ENCODE results near the gene TCHP. TPM values are rescaled to one million over a fixed set of nuclear protein-coding genes. Genes with fewer than 3 reads are reported as not detected.
A peak's percentile ranks its signal among the peaks of the same experiment; 100 is the strongest.

Gene TCHP
- total and polyA plus RNA-seq, 2 of the 13 experiments (the other 11 are each of a cell fraction or from before 2014, with no cell fraction given) = 6.7 to 12.2 TPM

DNA sequence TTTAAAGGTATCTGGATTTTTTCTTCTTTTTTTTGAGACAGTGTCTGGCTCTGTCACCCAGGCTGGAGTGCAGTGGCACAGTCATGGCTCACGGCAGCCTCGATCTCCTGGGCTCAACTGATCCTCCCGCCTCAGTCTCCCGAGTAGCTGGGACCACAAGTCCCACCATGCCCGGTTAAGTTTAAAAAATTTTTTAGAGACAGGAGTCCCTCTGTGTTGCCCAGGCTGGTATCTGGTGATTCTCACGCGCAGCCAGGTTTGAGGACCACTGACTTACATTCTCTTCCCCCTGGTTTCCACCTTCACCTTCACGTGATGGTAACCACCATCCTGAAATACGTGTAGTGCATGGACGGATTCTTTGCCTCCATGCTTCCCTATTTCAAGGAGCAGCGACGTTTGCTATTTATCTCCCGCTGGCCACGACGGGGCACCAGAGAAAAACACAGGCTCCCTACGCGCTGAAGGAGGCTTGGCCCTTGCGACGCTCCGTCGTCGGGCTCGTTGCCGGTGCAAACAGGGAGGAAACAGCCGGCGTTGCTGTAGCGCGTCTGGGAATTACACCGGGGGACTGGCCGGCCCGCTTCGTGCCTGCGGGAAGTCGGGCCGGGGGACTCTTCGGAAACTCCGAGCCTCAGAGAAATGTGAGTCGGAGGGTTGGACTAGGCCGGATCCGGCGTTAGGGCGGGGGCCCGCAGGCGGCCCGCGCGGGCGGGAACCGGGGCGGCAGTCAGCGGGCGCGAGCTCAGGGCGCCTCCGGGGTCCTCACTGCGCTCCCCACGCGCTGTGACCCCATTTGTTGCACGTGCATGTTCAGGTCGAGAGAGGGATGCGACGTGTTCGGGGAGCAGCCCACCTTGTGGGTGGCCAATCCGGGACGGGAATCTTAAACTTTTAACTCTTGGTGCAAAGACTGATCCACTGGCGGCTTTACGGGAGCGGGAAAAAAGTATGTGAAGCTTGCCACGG is at the start of gene TCHP (continued):
- TF ChIP-seq EHMT2 (IDR thresholded peaks at IDR 0.05; ENCODE audit: borderline replicate concordance, low read depth, low read length) = no peak
- TF ChIP-seq CENPX (CRISPR knock-in tag; IDR thresholded peaks at IDR 0.05) = no peak
- peak; percentile 91 for TF ChIP-seq HDAC2 (CRISPR knock-in tag; IDR thresholded peaks at IDR 0.05)
- peak; percentile 72; the same call in 1 of the 2 replicates for TF ChIP-seq ZNF543 (CRISPR knock-in tag; IDR thresholded peaks at IDR 0.05)
- TF ChIP-seq HNRNPLL (IDR thresholded peaks at IDR 0.05; ENCODE audit: low read depth, low read length, poor library complexity, severe bottlenecking) = peak; percentile 69
- TF ChIP-seq GABPA (IDR thresholded peaks at IDR 0.05; ENCODE audit: low read depth, low read length) = no peak
- TF ChIP-seq GABPA (CRISPR knock-in tag; IDR thresholded peaks at IDR 0.05; ENCODE audit: low read depth) = peak; percentile 49; the same call in 1 of the 2 replicates
- no peak for TF ChIP-seq SNRNP70 (IDR thresholded peaks at IDR 0.05; ENCODE audit: low read depth, low read length)
- peak; percentile 32; the same call in 1 of the 2 replicates for TF ChIP-seq ZBTB7B (CRISPR knock-in tag; IDR thresholded peaks at IDR 0.05)
- TF ChIP-seq REPIN1 (CRISPR knock-in tag; IDR thresholded peaks at IDR 0.05; ENCODE audit: borderline replicate concordance, low read depth) = peak; percentile 68; the same call in 1 of the 2 replicates
- TF ChIP-seq IKZF4 (CRISPR knock-in tag; IDR thresholded peaks at IDR 0.05; ENCODE audit: borderline replicate concordance, low read depth, not compliant biosample characterization) = peak; percentile 28
- TF ChIP-seq, protein P1, sequence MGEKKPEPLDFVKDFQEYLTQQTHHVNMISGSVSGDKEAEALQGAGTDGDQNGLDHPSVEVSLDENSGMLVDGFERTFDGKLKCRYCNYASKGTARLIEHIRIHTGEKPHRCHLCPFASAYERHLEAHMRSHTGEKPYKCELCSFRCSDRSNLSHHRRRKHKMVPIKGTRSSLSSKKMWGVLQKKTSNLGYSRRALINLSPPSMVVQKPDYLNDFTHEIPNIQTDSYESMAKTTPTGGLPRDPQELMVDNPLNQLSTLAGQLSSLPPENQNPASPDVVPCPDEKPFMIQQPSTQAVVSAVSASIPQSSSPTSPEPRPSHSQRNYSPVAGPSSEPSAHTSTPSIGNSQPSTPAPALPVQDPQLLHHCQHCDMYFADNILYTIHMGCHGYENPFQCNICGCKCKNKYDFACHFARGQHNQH (CRISPR knock-in tag; IDR thresholded peaks at IDR 0.05) = peak; percentile 85
- TF ChIP-seq, protein P2, sequence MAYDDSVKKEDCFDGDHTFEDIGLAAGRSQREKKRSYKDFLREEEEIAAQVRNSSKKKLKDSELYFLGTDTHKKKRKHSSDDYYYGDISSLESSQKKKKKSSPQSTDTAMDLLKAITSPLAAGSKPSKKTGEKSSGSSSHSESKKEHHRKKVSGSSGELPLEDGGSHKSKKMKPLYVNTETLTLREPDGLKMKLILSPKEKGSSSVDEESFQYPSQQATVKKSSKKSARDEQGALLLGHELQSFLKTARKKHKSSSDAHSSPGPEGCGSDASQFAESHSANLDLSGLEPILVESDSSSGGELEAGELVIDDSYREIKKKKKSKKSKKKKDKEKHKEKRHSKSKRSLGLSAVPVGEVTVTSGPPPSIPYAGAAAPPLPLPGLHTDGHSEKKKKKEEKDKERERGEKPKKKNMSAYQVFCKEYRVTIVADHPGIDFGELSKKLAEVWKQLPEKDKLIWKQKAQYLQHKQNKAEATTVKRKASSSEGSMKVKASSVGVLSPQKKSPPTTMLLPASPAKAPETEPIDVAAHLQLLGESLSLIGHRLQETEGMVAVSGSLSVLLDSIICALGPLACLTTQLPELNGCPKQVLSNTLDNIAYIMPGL (CRISPR knock-in tag; IDR thresholded peaks at IDR 0.05; ENCODE audit: borderline replicate concordance in 1 of 2, low read depth in 1 of 2) = peak; percentile 92 to 97
- no peak for TF ChIP-seq ZIK1 (CRISPR knock-in tag; IDR thresholded peaks at IDR 0.05; ENCODE audit: borderline replicate concordance, low read depth)
- TF ChIP-seq, protein P3, sequence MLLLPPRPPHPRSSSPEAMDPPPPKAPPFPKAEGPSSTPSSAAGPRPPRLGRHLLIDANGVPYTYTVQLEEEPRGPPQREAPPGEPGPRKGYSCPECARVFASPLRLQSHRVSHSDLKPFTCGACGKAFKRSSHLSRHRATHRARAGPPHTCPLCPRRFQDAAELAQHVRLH (CRISPR knock-in tag; IDR thresholded peaks at IDR 0.05; ENCODE audit: borderline replicate concordance, low read depth) = peak; percentile 91; the same call in 1 of the 2 replicates
- TF ChIP-seq ZBTB7A (CRISPR knock-in tag; IDR thresholded peaks at IDR 0.05) = peak; percentile 54; the same call in 1 of the 2 replicates
- peak; percentile 85; the same call in 1 of the 2 replicates for TF ChIP-seq ZNF552 (CRISPR knock-in tag; IDR thresholded peaks at IDR 0.05; ENCODE audit: borderline replicate concordance)
- TF ChIP-seq SIN3A (IDR thresholded peaks at IDR 0.05; ENCODE audit: borderline replicate concordance, low read depth, low read length) = peak; percentile 94; the same call in 1 of the 2 replicates
- no peak for TF ChIP-seq MAFG (CRISPR knock-in tag; IDR thresholded peaks at IDR 0.05)
- peak; percentile 62; the same call in 1 of the 2 replicates for TF ChIP-seq MXD4 (CRISPR knock-in tag; IDR thresholded peaks at IDR 0.05)
- TF ChIP-seq, protein P4, sequence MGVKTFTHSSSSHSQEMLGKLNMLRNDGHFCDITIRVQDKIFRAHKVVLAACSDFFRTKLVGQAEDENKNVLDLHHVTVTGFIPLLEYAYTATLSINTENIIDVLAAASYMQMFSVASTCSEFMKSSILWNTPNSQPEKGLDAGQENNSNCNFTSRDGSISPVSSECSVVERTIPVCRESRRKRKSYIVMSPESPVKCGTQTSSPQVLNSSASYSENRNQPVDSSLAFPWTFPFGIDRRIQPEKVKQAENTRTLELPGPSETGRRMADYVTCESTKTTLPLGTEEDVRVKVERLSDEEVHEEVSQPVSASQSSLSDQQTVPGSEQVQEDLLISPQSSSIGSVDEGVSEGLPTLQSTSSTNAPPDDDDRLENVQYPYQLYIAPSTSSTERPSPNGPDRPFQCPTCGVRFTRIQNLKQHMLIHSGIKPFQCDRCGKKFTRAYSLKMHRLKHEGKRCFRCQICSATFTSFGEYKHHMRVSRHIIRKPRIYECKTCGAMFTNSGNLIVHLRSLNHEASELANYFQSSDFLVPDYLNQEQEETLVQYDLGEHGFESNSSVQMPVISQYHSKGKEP (CRISPR knock-in tag; IDR thresholded peaks at IDR 0.05) = peak; percentile 54; the same call in 1 of the 2 replicates
- peak; percentile 53; the same call in 1 of the 2 replicates for TF ChIP-seq ZNF143 (CRISPR knock-in tag; IDR thresholded peaks at IDR 0.05)

All from HepG2 (cell line).